CD4-positive, alpha-beta T cell (primary cell): ENCODE data around the gene IGSF6. TPM values are rescaled to one million over a fixed set of nuclear protein-coding genes. Genes with fewer than 3 reads are reported as not detected.
"Not testable (repeated sequence)": the region's sequence is repeated elsewhere in the genome, so short reads cannot be mapped to it uniquely, and the experiment has no call there.

Experiments
- ATAC-seq: fragments of 200-7000 bp; cut with Tn5 transposase; one replicate; pipeline ENCODE4 v1.10.0; 2022; ENCODE audit warnings: mild to moderate bottlenecking; ENCODE audit not compliant: poor library complexity
- CTCF ChIA-PET: fragments of 350-600 bp; sonication (Branson Sonifier 250); formaldehyde crosslinking; loops from one replicate; lab custom pipeline; 2021; ENCODE audit warnings: antibody characterized with exemption, inconsistent platforms; lab: Charles Lee
- POLR2A ChIA-PET: fragments of 350-600 bp; sonication (Branson Sonifier 250); formaldehyde crosslinking; loops from one replicate; lab custom pipeline; 2021; ENCODE audit warnings: antibody characterized with exemption, inconsistent platforms; lab: Charles Lee
- DNase-seq, 14 experiments: peaks; one replicate each; pipeline ENCODE4 v3.0.0-alpha.2; 2013 to 2020; ENCODE audit warnings: mixed read lengths in 2 of 14
- H3K27ac ChIP-seq, 2 donors: one replicate each; pipeline versions ENCODE4 v1.5.1 to v1.7.0; 2013; ENCODE audit warnings: low read length in 2 of 2, low read depth in 1 of 2, mild to moderate bottlenecking in 1 of 2
- H3K27me3 ChIP-seq, 2 experiments: 1 replicate in 1 of 2; 2 replicates in 1 of 2; pipeline versions ENCODE4 v1.6.1 to v1.7.0; 2013; ENCODE audit warnings: low read length in 2 of 2, control low read depth in 1 of 2, mild to moderate bottlenecking in 1 of 2, moderate library complexity in 1 of 2; ENCODE audit not compliant: insufficient read depth in 2 of 2, control insufficient read depth in 1 of 2
- H3K36me3 ChIP-seq: one replicate; pipeline ENCODE4 v1.6.1; 2013; ENCODE audit warnings: low read length, control low read depth; ENCODE audit not compliant: insufficient read depth
- H3K4me1 ChIP-seq: one replicate; pipeline ENCODE4 v1.6.1; 2013; ENCODE audit warnings: low read length, control low read depth; ENCODE audit not compliant: insufficient read depth
- H3K4me3 ChIP-seq: one replicate; pipeline ENCODE4 v1.5.1; 2013; ENCODE audit warnings: mild to moderate bottlenecking, low read length, moderate library complexity
- H3K9me3 ChIP-seq, 2 experiments: 1 replicate in 1 of 2; 2 replicates in 1 of 2; pipeline versions ENCODE4 v1.6.1 to v1.7.0; 2013; ENCODE audit warnings: low read length in 2 of 2, mild to moderate bottlenecking in 2 of 2, control low read depth in 1 of 2, moderate library complexity in 1 of 2; ENCODE audit not compliant: control insufficient read depth in 1 of 2, insufficient read depth in 1 of 2
- H3K27ac Mint-ChIP-seq: one replicate; pipeline ENCODE4 v1.8.0; 2020; ENCODE audit warnings: mixed read lengths
- H3K27me3 Mint-ChIP-seq: one replicate; pipeline ENCODE4 v1.8.0; 2021; ENCODE audit warnings: mixed read lengths
- H3K36me3 Mint-ChIP-seq: one replicate; pipeline ENCODE4 v1.8.0; 2021; ENCODE audit warnings: low read depth, mixed read lengths
- H3K4me1 Mint-ChIP-seq: one replicate; pipeline ENCODE4 v1.8.0; 2021; ENCODE audit warnings: low read depth, mixed read lengths
- H3K4me3 Mint-ChIP-seq: one replicate; pipeline ENCODE4 v1.8.0; 2020; ENCODE audit warnings: mild to moderate bottlenecking, mixed read lengths
- H3K9me3 Mint-ChIP-seq: one replicate; pipeline ENCODE4 v1.8.0; 2020; ENCODE audit warnings: mixed read lengths
- CTCF ChIP-seq: fragments of 200-600 bp; IDR thresholded peaks from one replicate; pipeline ENCODE4 v1.8.0; 2022; ENCODE audit warnings: antibody characterized with exemption, mild to moderate bottlenecking
- intact Hi-C, 2 experiments: fragments of 100-400 bp; cut with DNase I in 1 of 2; cut with micrococcal nuclease in 1 of 2; formaldehyde crosslinking; loops; one replicate each; pipeline versions ENCODE4 v1.15.1 to v1.9.0; 2023 to 2025; cut with DNase I, micrococcal nuclease
- total RNA-seq, 174 experiments: library from RNA in 2 of 174; stranded (reverse) in 2 of 174; gene quantifications; one replicate each; pipeline ENCODE4 v1.2.3 and lab custom pipeline; 2021 to 2026

Gene IGSF6
- total RNA-seq, 2 experiments from 2014 or later: 0.31 to 0.77 TPM

DNA sequence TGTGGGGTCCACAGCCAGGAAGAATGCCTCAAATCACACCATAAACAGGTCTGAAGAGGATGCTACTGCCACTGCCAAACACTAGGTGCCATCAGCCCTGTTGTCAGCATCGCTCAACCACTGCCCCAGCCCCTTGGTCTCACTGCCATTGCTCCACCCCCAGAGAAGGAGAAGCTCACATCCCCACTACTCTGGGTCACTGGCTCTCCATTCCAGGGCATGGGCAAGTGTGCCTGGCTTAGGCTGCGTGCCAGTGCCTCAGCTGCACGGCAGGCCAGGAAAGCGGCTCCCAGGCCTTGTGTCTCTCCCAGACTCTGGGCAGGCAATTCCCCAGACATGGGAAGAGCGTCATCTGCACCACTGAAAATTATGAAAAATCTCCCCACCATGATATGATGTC lies 1.2 kb upstream of the IGSF6 start:
- Histone ChIP-seq H3K4me1 (peaks cover 36% of the 10 kb centered on the region), H3K27ac (no peak overlapping the region), H3K27me3 (no peaks in the 10 kb centered on the region), H3K4me3 (no peak overlapping the region), H3K9me3 (no peaks in the 10 kb centered on the region), H3K36me3 (peaks cover 17% of the 10 kb centered on the region)
- ATAC-seq (no peak), DNase-seq (peak in 1 of 14 experiments; percentile 28)
- Mint-ChIP-seq H3K4me3 (no peak overlapping the region), H3K36me3 (peaks cover 37% of the 10 kb centered on the region), H3K27me3 (no peaks in the 10 kb centered on the region), H3K27ac (no peak overlapping the region), H3K9me3 (no peaks in the 10 kb centered on the region), H3K4me1 (peaks cover 42% of the 10 kb centered on the region)
- intact Hi-C loops: no loop called here
- ChIA-PET POLR2A (no interaction called here), CTCF (no interaction called here)
- no peak for TF ChIP-seq CTCF

GRCh38 chr16:21651515-21651914 lies 893 bp downstream of the IGSF6 start:
- CTCF ChIA-PET: no interaction called here
- Mint-ChIP-seq H3K27ac (peak overlapping the region; percentile 47), H3K27me3 (no peaks in the 10 kb centered on the region), H3K4me3 (no peak overlapping the region), H3K36me3 (peaks cover 28% of the 10 kb centered on the region), H3K9me3 (no peaks in the 10 kb centered on the region), H3K4me1 (peaks cover 42% of the 10 kb centered on the region)
- intact Hi-C loops: no loop called here
- Histone ChIP-seq H3K27ac (no peak overlapping the region), H3K4me1 (peaks cover 48% of the 10 kb centered on the region), H3K4me3 (peak overlapping the region; percentile 19), H3K27me3 (no peaks in the 10 kb centered on the region), H3K36me3 (peaks cover 15% of the 10 kb centered on the region), H3K9me3 (no peaks in the 10 kb centered on the region)
- POLR2A ChIA-PET: no interaction called here
- DNase-seq (no peak), ATAC-seq (no peak)
- TF ChIP-seq CTCF: no peak

GRCh38 chr16:21650521-21650920 lies 1.9 kb downstream of the IGSF6 start:
- Mint-ChIP-seq H3K36me3 (peaks cover 18% of the 10 kb centered on the region), H3K4me3 (no peak overlapping the region), H3K27ac (peak overlapping the region; percentile 53), H3K27me3 (no peaks in the 10 kb centered on the region), H3K4me1 (peaks cover 47% of the 10 kb centered on the region), H3K9me3 (no peaks in the 10 kb centered on the region)
- peak in 3 of 14 experiments; percentile 32 to 57 (median 50) for DNase-seq
- H3K27me3 ChIP-seq: no peaks in the 10 kb centered on the region
- H3K4me3 ChIP-seq: no peak overlapping the region
- H3K9me3 ChIP-seq: no peaks in the 10 kb centered on the region
- peaks cover 7% of the 10 kb centered on the region for H3K36me3 ChIP-seq
- no peak overlapping the region for H3K27ac ChIP-seq
- ChIA-PET POLR2A (interaction anchor here (0.6 kb wide), 1 partner anchor 27 kb away, joined by 3 read pairs; no protein-coding TSS in a partner anchor), CTCF (no interaction called here)
- no peak for TF ChIP-seq CTCF
- ATAC-seq: no peak
- intact Hi-C loops: no loop called here
- peaks cover 57% of the 10 kb centered on the region for H3K4me1 ChIP-seq

- Mint-ChIP-seq H3K36me3 (peaks cover 12% of the 10 kb centered on the region), H3K27ac (peak overlapping the region; percentile 53), H3K4me1 (peaks cover 52% of the 10 kb centered on the region)
- peaks cover 60% of the 10 kb centered on the region for H3K4me1 ChIP-seq
- DNase-seq: peak in 2 of 14 experiments; percentile 37 to 42
- intact Hi-C loops: loop anchor here in 1 of 2 experiments (10.0 kb wide), 1 partner anchor 645 kb away; the partner anchor contains the start of gene POLR3E
- not testable (repeated sequence) for H3K27ac ChIP-seq, H3K36me3 ChIP-seq, H3K4me3 ChIP-seq, H3K9me3 ChIP-seq, H3K27me3 ChIP-seq, ATAC-seq, H3K4me3 Mint-ChIP-seq, H3K27me3 Mint-ChIP-seq, H3K9me3 Mint-ChIP-seq
- ChIA-PET POLR2A (interaction anchor here (0.6 kb wide), 1 partner anchor 27 kb away, joined by 3 read pairs; no protein-coding TSS in a partner anchor), CTCF (interaction anchor here (1.1 kb wide), 1 partner anchor 59 kb away, joined by 3 read pairs; no protein-coding TSS in a partner anchor)
These were observed 2.5 kb downstream of the IGSF6 start for GRCh38 chr16:21649826-21650406.
